Effector memory CD8-positive, alpha-beta T cell (primary cell): ENCODE data around the gene METTL21C.
A peak's percentile ranks its signal among the peaks of the same experiment; 100 is the strongest.

Experiments used
- ATAC-seq: fragments of 150-1000 bp; cut with Tn5 transposase; replicated peaks from 2 replicates; pipeline ENCODE4 v1.10.0; 2021; ENCODE audit warnings: mild to moderate bottlenecking, moderate library complexity
- DNase-seq, 3 experiments: peaks; one replicate each; pipeline ENCODE4 v3.0.0; 2021
- H3K27ac Mint-ChIP-seq, 2 donors: one replicate each; pipeline ENCODE4 v1.8.0; 2022; ENCODE audit warnings: mild to moderate bottlenecking in 2 of 2, mixed read lengths in 2 of 2, moderate library complexity in 2 of 2
- H3K27me3 Mint-ChIP-seq, 2 donors: one replicate each; pipeline ENCODE4 v1.8.0; 2022; ENCODE audit warnings: mixed read lengths in 2 of 2
- H3K36me3 Mint-ChIP-seq: one replicate; pipeline ENCODE4 v1.8.0; 2022; ENCODE audit warnings: mild to moderate bottlenecking, moderate library complexity, mixed read lengths; ENCODE audit not compliant: insufficient read depth
- H3K4me1 Mint-ChIP-seq, 2 donors: one replicate each; pipeline ENCODE4 v1.8.0; 2022; ENCODE audit warnings: low read depth in 2 of 2, mixed read lengths in 2 of 2
- H3K4me3 Mint-ChIP-seq, 2 donors: one replicate each; pipeline ENCODE4 v1.8.0; 2022; ENCODE audit warnings: mild to moderate bottlenecking in 2 of 2, mixed read lengths in 2 of 2, moderate library complexity in 2 of 2
- H3K9me3 Mint-ChIP-seq, 2 donors: one replicate each; pipeline ENCODE4 v1.8.0; 2022; ENCODE audit warnings: mixed read lengths in 2 of 2

METTL21C gene

DNA sequence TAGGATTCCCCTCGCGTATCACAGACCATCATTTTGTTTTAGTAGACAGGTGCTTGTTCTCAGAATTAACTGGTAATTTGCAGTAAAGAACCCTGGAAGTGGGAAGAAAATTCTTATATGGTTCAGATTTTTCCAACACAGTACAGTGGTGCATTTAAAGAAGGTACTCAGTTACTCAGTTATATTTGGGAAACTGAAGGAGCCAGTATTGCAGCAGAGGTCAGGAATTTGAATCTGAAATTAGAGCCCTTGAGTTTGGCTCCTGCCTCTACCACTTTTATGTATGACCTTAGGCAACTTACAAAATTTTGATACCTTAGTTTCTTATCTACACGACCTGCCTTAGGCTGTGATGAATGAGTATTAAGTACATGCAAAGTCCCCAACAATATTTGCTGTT, 19.7 kb downstream of the METTL21C start:
- H3K36me3 Mint-ChIP-seq = peaks cover 46% of the 10 kb centered on the region
- H3K27me3 Mint-ChIP-seq = no peaks in the 10 kb centered on the region
- no peak overlapping the region for H3K4me3 Mint-ChIP-seq
- no peak for ATAC-seq
- H3K4me1 Mint-ChIP-seq = peaks cover 0 to 2% of the 10 kb centered on the region in 2 donors
- peak overlapping the region in 1 of 2 donors; percentile 41 for H3K27ac Mint-ChIP-seq
- H3K9me3 Mint-ChIP-seq = no peaks in the 10 kb centered on the region
- DNase-seq = no peak

- ATAC-seq (no peak), DNase-seq (no peak)
- peaks cover 36% of the 10 kb centered on the region for H3K36me3 Mint-ChIP-seq
- no peak overlapping the region for H3K4me3 Mint-ChIP-seq
- no peaks in the 10 kb centered on the region for H3K27me3 Mint-ChIP-seq
- H3K9me3 Mint-ChIP-seq = peaks cover 0 to 2% of the 10 kb centered on the region in 2 donors
- H3K4me1 Mint-ChIP-seq = no peaks in the 10 kb centered on the region
- no peak overlapping the region for H3K27ac Mint-ChIP-seq
Measured at GRCh38 chr13:102670130-102670529, 24.7 kb downstream of the METTL21C start.

DNA sequence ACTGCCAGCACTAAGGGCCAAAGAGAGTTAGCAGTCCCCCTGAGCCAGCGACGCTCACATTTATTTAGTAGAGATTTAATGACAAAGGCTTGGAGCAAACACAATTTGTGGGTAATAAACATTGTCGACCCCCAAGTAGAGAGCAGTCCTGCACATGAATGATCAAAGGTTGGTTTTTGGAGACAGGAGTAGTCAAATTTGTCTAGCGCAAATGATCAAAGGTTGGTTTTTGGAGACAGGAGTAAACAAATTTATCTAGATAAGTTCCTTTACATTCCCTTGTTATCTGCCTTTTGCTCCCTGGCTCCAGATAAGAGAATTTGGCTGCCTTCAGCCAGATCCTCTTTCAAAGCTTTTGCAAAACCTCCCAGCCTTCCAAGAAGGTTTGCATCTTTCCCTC, 26.9 kb downstream of the METTL21C start:
- ATAC-seq (no peak), DNase-seq (no peak)
- H3K9me3 Mint-ChIP-seq = peaks cover 0 to 2% of the 10 kb centered on the region in 2 donors
- no peak overlapping the region for H3K4me3 Mint-ChIP-seq
- peaks cover 30% of the 10 kb centered on the region for H3K36me3 Mint-ChIP-seq
- no peaks in the 10 kb centered on the region for H3K4me1 Mint-ChIP-seq
- H3K27ac Mint-ChIP-seq = no peak overlapping the region
- no peaks in the 10 kb centered on the region for H3K27me3 Mint-ChIP-seq

DNA sequence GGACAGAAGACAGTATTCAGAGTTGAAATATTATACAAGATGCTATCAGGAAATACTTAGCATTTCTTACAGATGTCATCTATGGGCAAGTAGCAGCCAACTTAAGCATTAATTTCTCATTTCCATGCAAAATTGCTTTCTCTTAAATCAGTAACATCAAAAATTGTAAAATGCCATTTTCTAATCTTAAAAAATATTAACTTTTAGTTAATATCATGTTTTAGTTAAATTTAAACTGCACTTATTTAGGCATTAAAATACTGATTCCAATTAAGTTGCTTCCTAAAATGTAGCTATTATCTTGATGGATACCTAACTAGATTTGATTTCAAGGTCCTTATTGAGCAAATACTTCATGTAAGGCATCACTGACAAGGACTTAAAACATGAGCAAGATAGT, 27.8 kb downstream of the METTL21C start:
- ATAC-seq (no peak), DNase-seq (no peak)
- no peak overlapping the region for H3K4me3 Mint-ChIP-seq
- no peaks in the 10 kb centered on the region for H3K4me1 Mint-ChIP-seq
- H3K9me3 Mint-ChIP-seq = peaks cover 0 to 2% of the 10 kb centered on the region in 2 donors
- peak overlapping the region in 1 of 2 donors; percentile 6 for H3K27ac Mint-ChIP-seq
- no peaks in the 10 kb centered on the region for H3K27me3 Mint-ChIP-seq
- peaks cover 30% of the 10 kb centered on the region for H3K36me3 Mint-ChIP-seq

- Mint-ChIP-seq H3K27me3 (no peaks in the 10 kb centered on the region), H3K4me1 (peaks cover 0 to 4% of the 10 kb centered on the region in 2 donors), H3K27ac (no peak overlapping the region), H3K9me3 (no peaks in the 10 kb centered on the region), H3K4me3 (no peak overlapping the region), H3K36me3 (peaks cover 15% of the 10 kb centered on the region)
- ATAC-seq = no peak
- DNase-seq = no peak
Measured at GRCh38 chr13:102659168-102659713, 35.6 kb downstream of the METTL21C start.

GRCh38 chr13:102658660-102659059, 36.2 kb downstream of the METTL21C start:
- Mint-ChIP-seq H3K27ac (peak overlapping the region in 1 of 2 donors; percentile 35), H3K4me1 (peaks cover 0 to 4% of the 10 kb centered on the region in 2 donors), H3K9me3 (no peaks in the 10 kb centered on the region), H3K4me3 (no peak overlapping the region), H3K36me3 (peaks cover 13% of the 10 kb centered on the region), H3K27me3 (no peaks in the 10 kb centered on the region)
- ATAC-seq (no peak), DNase-seq (no peak)

- H3K27ac Mint-ChIP-seq = no peak overlapping the region
- no peak for ATAC-seq
- peaks cover 0 to 4% of the 10 kb centered on the region in 2 donors for H3K4me1 Mint-ChIP-seq
- no peaks in the 10 kb centered on the region for H3K27me3 Mint-ChIP-seq
- H3K36me3 Mint-ChIP-seq = peaks cover 20% of the 10 kb centered on the region
- no peak for DNase-seq
- H3K4me3 Mint-ChIP-seq = no peak overlapping the region
- H3K9me3 Mint-ChIP-seq = no peaks in the 10 kb centered on the region
Measured at GRCh38 chr13:102657630-102658029, 37.2 kb downstream of the METTL21C start.

DNA sequence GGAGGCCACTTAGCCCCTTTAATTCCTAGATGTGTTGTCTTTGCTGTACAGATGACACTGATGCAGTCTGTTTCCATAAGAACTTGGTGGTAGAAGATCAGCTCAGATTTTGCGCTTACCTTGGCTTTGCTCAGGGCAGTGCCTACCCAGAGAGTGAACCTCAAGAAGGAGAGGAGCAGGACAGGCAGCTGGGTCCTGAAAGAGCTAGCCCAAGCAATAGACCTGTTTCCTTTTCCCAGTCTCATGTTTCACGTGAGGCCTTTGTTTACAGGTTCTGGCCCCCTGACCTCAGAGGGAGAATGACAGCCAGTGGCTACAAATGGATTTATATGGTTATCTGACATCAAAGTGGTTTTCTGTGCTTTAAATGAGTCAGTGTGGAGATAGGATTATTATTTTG, 40.1 kb downstream of the METTL21C start:
- no peaks in the 10 kb centered on the region for H3K9me3 Mint-ChIP-seq
- H3K27ac Mint-ChIP-seq = no peak overlapping the region
- peaks cover 0 to 4% of the 10 kb centered on the region in 2 donors for H3K4me1 Mint-ChIP-seq
- H3K4me3 Mint-ChIP-seq = no peak overlapping the region
- DNase-seq (no peak), ATAC-seq (no peak)
- peaks cover 32% of the 10 kb centered on the region for H3K36me3 Mint-ChIP-seq
- H3K27me3 Mint-ChIP-seq = no peaks in the 10 kb centered on the region

DNA sequence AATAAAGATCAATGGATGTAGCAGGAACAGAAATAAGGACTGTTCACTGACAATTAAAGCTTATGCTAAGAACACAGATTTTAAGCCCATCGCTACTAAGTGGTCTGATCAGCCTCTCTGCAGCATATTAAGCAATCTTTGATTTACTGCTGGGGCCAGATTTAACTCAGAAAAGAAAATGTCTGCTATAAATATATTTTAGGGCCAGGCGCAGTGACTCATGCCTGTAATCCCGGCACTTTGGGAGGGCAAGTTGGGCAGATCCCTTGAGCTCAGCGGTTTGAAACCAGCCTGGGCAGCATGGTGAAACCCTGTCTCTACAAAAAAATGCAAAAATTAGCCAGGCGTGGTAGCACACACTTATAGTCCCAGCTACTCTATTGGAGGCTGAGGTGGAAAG, 43.0 kb downstream of the METTL21C start:
- ATAC-seq (no peak), DNase-seq (no peak)
- no peak overlapping the region for H3K4me3 Mint-ChIP-seq
- H3K27me3 Mint-ChIP-seq = no peaks in the 10 kb centered on the region
- peaks cover 55% of the 10 kb centered on the region for H3K36me3 Mint-ChIP-seq
- H3K9me3 Mint-ChIP-seq = no peaks in the 10 kb centered on the region
- H3K27ac Mint-ChIP-seq = no peak overlapping the region
- peaks cover 0 to 3% of the 10 kb centered on the region in 2 donors for H3K4me1 Mint-ChIP-seq

DNA sequence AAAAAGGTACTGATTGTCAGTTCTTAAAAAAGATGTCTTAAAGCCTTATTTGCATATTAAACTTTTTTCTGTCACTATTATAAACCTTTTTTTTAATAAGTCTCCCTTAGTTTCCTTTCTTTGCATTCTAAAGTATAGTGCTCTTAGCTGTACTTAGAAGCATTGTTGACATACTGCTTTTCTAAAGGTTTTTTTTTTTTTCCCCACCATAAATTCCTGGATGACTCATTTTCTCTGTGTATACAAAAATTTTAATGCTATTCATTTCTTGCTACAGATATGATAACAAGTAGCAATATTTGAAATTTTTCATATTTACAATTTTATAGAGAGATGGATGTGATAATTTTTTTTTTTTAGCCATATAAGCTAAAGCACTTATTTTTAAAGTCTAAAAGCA, 43.5 kb downstream of the METTL21C start:
- H3K4me1 Mint-ChIP-seq = peaks cover 0 to 3% of the 10 kb centered on the region in 2 donors
- no peaks in the 10 kb centered on the region for H3K9me3 Mint-ChIP-seq
- ATAC-seq (no peak), DNase-seq (no peak)
- H3K27me3 Mint-ChIP-seq = no peaks in the 10 kb centered on the region
- H3K36me3 Mint-ChIP-seq = peaks cover 60% of the 10 kb centered on the region
- H3K27ac Mint-ChIP-seq = no peak overlapping the region
- H3K4me3 Mint-ChIP-seq = no peak overlapping the region

DNA sequence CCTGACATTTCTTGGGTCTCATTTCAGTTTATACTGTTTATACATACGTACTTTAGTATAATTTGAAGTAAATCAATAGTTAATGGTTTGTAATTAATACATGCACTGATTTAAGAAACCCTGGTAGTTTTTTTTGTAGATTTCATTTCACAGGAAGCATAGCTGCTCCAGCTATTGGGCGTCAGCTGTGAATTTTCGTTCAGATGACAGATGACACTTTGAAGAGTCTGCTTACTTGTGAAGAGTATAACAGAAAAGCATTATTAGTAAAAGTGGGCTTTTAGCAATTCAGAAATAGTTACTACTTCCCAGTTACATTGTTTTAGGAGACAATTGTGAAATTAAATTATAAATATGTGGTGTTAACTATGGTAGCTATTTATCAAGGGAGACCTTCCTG, 44.4 kb downstream of the METTL21C start:
- Mint-ChIP-seq H3K4me1 (peaks cover 0 to 3% of the 10 kb centered on the region in 2 donors), H3K27me3 (no peaks in the 10 kb centered on the region), H3K36me3 (peaks cover 67% of the 10 kb centered on the region), H3K9me3 (no peaks in the 10 kb centered on the region), H3K4me3 (no peak overlapping the region), H3K27ac (no peak overlapping the region)
- DNase-seq (no peak), ATAC-seq (no peak)

- Mint-ChIP-seq H3K27ac (peak overlapping the region in 1 of 2 donors; percentile 10), H3K9me3 (no peaks in the 10 kb centered on the region), H3K27me3 (no peaks in the 10 kb centered on the region), H3K4me3 (no peak overlapping the region), H3K36me3 (peaks cover 81% of the 10 kb centered on the region), H3K4me1 (peaks cover 0 to 3% of the 10 kb centered on the region in 2 donors)
- no peak for ATAC-seq
- DNase-seq = no peak
Measured at GRCh38 chr13:102648046-102648445, 46.8 kb downstream of the METTL21C start.

DNA sequence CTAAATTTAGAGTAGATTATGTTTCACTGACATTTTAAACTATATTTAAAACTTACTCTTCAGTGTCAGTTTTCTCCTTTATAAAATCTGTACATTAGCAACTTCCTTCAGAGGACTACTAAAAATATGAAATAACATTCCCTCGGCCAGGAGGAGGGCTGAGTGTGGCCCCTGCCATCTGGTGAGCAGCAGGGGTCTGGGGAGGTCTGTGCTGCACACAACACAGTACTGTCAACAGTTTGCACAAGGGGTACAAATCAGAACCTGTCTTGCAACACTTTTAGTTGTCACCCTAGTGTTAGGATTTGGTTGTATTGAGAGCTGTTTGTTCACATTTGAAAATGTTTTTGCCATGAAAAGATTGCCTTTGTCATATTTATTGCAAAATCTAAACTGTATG, 49.1 kb downstream of the METTL21C start:
- H3K36me3 Mint-ChIP-seq = peaks cover 82% of the 10 kb centered on the region
- ATAC-seq = no peak
- peaks cover 0 to 3% of the 10 kb centered on the region in 2 donors for H3K4me1 Mint-ChIP-seq
- no peak overlapping the region for H3K4me3 Mint-ChIP-seq
- H3K9me3 Mint-ChIP-seq = no peaks in the 10 kb centered on the region
- no peak overlapping the region for H3K27ac Mint-ChIP-seq
- DNase-seq = no peak
- no peaks in the 10 kb centered on the region for H3K27me3 Mint-ChIP-seq

DNA sequence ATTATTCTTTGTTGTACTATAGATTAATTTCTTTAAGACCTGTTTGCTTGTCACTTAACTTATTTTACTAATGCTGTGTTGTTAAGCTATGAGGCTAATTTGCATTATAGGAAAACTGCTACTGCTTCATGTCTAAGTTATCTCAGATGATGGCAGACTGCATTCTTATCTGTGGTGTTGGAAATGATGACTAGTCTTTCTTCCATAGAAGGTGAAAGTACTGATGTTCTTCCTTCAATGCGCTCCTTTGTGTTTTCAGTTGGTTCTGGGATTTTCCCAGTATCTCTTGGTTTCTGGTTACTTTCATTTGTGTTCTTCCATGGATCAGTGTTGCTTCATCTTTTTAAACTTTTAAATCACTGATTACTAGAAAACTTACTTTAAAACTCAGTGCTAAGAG, 51.2 kb downstream of the METTL21C start:
- peaks cover 0 to 3% of the 10 kb centered on the region in 2 donors for H3K4me1 Mint-ChIP-seq
- ATAC-seq = no peak
- H3K4me3 Mint-ChIP-seq = no peak overlapping the region
- no peak overlapping the region for H3K27ac Mint-ChIP-seq
- H3K9me3 Mint-ChIP-seq = no peaks in the 10 kb centered on the region
- no peak for DNase-seq
- H3K27me3 Mint-ChIP-seq = no peaks in the 10 kb centered on the region
- H3K36me3 Mint-ChIP-seq = peaks cover 73% of the 10 kb centered on the region

- no peak for DNase-seq
- H3K36me3 Mint-ChIP-seq = peaks cover 73% of the 10 kb centered on the region
- no peaks in the 10 kb centered on the region for H3K27me3 Mint-ChIP-seq
- peak overlapping the region in 1 of 2 donors; percentile 60 for H3K27ac Mint-ChIP-seq
- ATAC-seq = no peak
- no peaks in the 10 kb centered on the region for H3K4me1 Mint-ChIP-seq
- H3K9me3 Mint-ChIP-seq = no peaks in the 10 kb centered on the region
- no peak overlapping the region for H3K4me3 Mint-ChIP-seq
Measured at GRCh38 chr13:102642475-102642874, 52.4 kb downstream of the METTL21C start.
